Brain microvascular endothelial cell (primary cell): Measurements from ENCODE around the gene PPOX.

Experiments used
- DNase-seq: peaks from one replicate; pipeline ENCODE4 v3.0.0-alpha.2; 2020
- H3K27ac ChIP-seq: fragments of 250-450 bp; sonication (Bioruptor Pico); 2 replicates; pipeline ENCODE4 v1.5.1; 2020; ENCODE audit warnings: mild to moderate bottlenecking, moderate library complexity
- H3K27me3 ChIP-seq: fragments of 250-450 bp; sonication (Bioruptor Pico); replicated peaks from 2 replicates; pipeline ENCODE4 v1.5.1; 2020; ENCODE audit warnings: mild to moderate bottlenecking
- H3K36me3 ChIP-seq: fragments of 250-450 bp; sonication (Bioruptor Pico); replicated peaks from 2 replicates; pipeline ENCODE4 v1.5.1; 2020; ENCODE audit warnings: mild to moderate bottlenecking
- H3K4me3 ChIP-seq: 2 replicates; pipeline ENCODE4 v1.5.1; 2011; ENCODE audit warnings: low read depth, mild to moderate bottlenecking, control low read depth, low read length, moderate library complexity
- CTCF ChIP-seq: IDR thresholded peaks from 2 replicates; pipeline ENCODE4 v1.5.1; 2011; ENCODE audit warnings: low read depth, mild to moderate bottlenecking, moderate library complexity, low read length, control low read depth, inconsistent platforms; ENCODE audit errors: missing control alignments
- in situ Hi-C: cut with HindIII; loops from 2 replicates; pipeline ENCODE4 v1.10.0; 2017; ENCODE audit warnings: low sequenced_read_pairs, low pct_ligation_motif_present

Gene PPOX

GRCh38 chr1:161193561-161194235 lies 27.5 kb downstream of the PPOX start:
- H3K36me3 ChIP-seq: no peaks in the 10 kb centered on the region
- no peaks in the 10 kb centered on the region for H3K27me3 ChIP-seq
- TF ChIP-seq CTCF: peak; percentile 19
- no peak overlapping the region for H3K4me3 ChIP-seq
- DNase-seq: no peak
- H3K27ac ChIP-seq: no peak overlapping the region
- in situ Hi-C loops: no loop called here

GRCh38 chr1:161195171-161195570 lies 28.9 kb downstream of the PPOX start:
- Histone ChIP-seq H3K27me3 (no peaks in the 10 kb centered on the region), H3K27ac (no peak overlapping the region), H3K4me3 (no peak overlapping the region), H3K36me3 (no peaks in the 10 kb centered on the region)
- no peak for TF ChIP-seq CTCF
- in situ Hi-C loops: no loop called here
- no peak for DNase-seq

GRCh38 chr1:161196111-161196510 lies 29.9 kb downstream of the PPOX start:
- in situ Hi-C loops: no loop called here
- peak overlapping the region; percentile 12 for H3K4me3 ChIP-seq
- no peak overlapping the region for H3K27ac ChIP-seq
- TF ChIP-seq CTCF: no peak
- DNase-seq: no peak
- H3K27me3 ChIP-seq: no peaks in the 10 kb centered on the region
- no peaks in the 10 kb centered on the region for H3K36me3 ChIP-seq

GRCh38 chr1:161196521-161197451 lies 30.6 kb downstream of the PPOX start:
- DNase-seq: peak; percentile 53
- Histone ChIP-seq H3K36me3 (no peaks in the 10 kb centered on the region), H3K27me3 (no peaks in the 10 kb centered on the region), H3K27ac (peak overlapping the region; percentile 69), H3K4me3 (peak overlapping the region; percentile 55)
- in situ Hi-C loops: no loop called here
- TF ChIP-seq CTCF: no peak

- Histone ChIP-seq H3K27ac (peak overlapping the region; percentile 69), H3K4me3 (peak overlapping the region; percentile 55), H3K27me3 (no peaks in the 10 kb centered on the region), H3K36me3 (no peaks in the 10 kb centered on the region)
- DNase-seq: no peak
- in situ Hi-C loops: no loop called here
- no peak for TF ChIP-seq CTCF
Observed at GRCh38 chr1:161197560-161198193, 31.5 kb downstream of the PPOX start.
